Measurements from ENCODE around the gene EPB41.
A peak's percentile ranks its signal among the peaks of the same experiment; 100 is the strongest.

GRCh38 chr1:29124366-29125236 is 210.2 kb downstream of the EPB41 start:
- no peak for TF ChIP-seq SUZ12 (IDR thresholded peaks at IDR 0.05)
- TF ChIP-seq HDGF (IDR thresholded peaks at IDR 0.05; ENCODE audit: borderline replicate concordance): peak; percentile 87; the same call in 1 of the 2 replicates
- TF ChIP-seq FOXA1 (IDR thresholded peaks at IDR 0.05): no peak
- TF ChIP-seq SP1 (IDR thresholded peaks at IDR 0.05): no peak
- no peak for TF ChIP-seq ELF4 (IDR thresholded peaks at IDR 0.05)
- TF ChIP-seq ARNT (IDR thresholded peaks at IDR 0.05): no peak
- TF ChIP-seq BHLHE40 (IDR thresholded peaks at IDR 0.05; ENCODE audit: borderline replicate concordance): no peak
- TF ChIP-seq NFRKB (IDR thresholded peaks at IDR 0.05): no peak
